Kidney tubule cell (primary cell): Measurements from ENCODE around the gene MSL1.
A peak's percentile ranks its signal among the peaks of the same experiment; 100 is the strongest.

Experiments
- DNase-seq: peaks from one replicate; pipeline ENCODE4 v3.0.0-alpha.2; 2018; ENCODE audit warnings: low spot score

MSL1 gene

DNA sequence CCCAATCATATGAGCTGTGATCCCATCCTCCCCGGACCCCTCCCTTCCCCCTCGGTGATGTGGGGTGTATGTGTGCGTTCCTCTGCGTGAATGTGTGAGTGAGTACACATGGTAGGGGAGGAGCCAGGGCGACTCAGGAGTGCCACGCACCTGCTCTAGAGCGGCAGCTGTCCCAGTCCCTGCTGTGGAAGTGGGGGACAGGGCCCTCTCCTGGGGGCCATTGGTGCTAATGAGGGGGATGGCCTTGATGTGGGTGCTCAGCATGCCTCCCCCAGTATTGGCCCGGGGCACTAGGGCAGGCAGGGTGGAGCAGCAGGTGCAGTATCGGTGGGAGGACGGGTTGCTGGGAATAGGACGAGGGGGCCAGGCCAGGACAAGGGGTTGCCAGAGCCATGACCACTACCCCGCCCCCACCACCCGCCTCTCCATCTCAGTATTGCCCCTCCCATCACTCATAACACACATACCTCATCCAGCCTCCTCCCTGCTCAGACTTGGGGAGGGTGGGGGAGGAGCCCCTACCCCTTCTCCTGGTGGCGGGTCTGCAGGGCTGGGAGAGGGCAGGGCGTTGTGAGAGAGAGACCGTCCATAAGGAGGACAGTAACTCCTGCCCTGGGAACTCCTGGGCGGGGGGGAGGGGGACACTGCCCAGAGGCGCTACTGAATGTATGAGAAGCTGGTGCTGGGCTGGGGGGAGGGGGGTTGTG is 29.9 kb upstream of the MSL1 start:
- DNase-seq, result no peak

DNA sequence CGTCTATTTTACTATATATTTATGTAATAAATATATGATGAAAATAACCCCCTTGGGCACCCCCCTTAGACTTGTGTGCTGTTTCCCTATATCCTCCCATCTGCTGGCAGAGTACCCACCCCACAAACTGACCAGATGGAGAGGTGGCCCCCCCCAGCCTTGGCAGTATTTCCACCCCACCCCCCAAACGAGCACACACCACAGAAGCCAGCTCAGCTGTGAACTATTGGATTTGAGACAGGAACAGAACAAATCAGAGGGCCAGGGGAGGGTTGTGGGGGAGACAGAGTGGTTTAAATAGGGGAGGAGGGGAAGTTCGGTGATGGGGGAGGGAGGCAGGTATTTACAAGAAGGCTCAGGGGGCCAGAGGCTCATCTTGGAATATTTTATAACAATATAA is 29.2 kb upstream of the MSL1 start:
- no peak for DNase-seq

DNA sequence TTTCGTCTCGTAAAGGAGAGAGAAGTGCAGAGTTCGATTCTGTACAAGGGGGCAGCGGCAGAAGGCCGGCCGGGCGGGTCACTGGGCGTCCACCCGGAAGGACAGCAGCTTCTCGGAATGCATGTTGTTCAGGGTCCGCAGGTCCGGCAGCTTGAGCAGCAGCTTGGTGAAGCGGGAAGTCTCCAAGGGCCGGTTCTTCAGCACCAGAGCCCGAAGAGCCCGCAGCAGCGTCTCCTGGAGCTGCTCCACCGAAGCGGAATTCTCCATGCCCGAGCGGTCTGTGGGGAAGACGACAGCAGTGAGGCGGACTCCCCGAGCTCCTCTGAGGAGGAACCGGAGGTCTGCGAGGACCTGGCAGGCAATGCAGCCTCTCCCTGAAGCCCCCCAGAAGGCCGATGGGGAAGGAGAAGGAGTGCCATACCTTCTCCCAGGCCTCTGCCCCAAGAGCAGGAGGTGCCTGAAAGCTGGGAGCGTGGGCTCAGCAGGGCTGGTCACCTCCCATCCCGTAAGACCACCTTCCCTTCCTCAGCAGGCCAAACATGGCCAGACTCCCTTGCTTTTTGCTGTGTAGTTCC is 28.7 kb upstream of the MSL1 start:
- DNase-seq, result no peak

DNA sequence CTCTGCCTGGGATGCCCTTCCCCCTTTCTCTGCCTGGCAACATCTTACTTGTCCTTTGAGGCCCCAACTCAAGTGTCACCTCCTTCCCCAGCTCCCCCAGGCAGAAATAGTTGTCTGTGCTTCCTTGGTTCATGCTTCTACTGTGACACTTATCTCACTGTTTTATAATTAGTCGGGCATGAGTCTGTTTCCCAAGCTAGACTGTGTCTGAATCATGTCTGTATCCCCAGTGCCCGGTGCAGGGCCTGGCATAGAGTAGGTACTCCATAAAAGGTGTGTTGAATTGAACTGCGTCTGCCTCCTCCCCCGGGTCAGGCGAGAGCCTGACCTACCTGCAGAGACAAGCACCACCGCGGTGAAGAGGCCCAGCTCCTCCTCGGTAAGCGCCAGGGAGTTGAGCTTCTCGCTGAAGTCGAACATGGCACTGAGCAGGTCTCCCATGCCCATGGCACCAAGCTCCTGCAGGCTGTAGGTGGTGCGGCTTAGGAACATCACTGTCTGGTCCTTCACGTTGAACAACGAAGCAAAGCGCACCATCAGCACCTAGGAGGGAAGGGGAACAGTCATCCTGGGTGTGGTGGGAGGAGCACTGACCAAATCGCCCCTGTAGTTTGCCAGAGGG is 28.1 kb upstream of the MSL1 start:
- peak; percentile 52 for DNase-seq

DNA sequence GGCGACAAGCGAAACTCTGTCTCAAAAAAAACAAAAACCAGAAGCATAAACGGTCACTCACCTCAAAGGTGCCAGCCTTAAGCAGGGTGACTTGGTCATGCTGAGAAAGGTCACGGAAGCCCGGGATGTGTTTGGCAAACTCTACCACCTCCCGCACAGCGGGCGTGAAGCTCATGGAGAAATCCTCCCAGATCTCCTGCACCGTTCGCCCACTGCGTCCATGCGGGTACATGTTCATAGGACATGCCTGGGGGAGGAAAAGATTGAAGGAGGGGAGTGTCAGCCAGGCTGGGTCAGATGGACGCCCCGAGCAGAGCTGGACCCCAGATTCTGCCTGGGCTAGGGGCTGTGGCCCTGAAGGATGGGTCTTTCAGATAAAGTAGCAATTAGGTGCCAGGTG is 26.9 kb upstream of the MSL1 start:
- no peak for DNase-seq

DNA sequence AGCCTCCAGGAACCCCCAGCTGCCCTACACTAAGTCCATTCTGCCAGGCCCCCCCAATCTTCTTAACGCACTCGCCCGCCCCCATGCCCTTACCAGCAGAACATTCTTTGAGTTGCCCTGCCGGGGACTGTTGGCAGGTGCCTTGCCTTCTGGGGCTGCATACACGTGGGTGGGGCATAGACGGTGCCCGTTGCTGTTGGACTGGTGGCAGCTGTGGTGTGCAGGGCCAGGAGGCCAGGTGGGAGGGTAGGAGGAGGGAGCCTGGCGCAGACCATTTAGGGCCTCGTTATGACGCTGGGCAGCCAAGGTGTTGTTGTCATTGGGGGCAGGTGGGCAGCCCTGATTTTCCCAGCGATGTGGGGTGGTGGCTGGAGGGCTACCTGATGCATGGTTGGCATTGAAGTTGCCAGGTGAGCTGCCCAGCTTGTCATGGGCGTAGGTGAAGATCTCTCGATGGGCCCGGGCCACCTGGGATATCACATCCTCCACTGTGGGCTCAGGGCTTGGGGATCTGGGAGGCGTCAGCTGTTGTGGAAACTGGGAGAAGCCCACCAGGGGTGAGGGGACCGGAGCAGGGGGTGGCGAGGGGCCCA is 26.3 kb upstream of the MSL1 start:
- DNase-seq, result no peak

DNA sequence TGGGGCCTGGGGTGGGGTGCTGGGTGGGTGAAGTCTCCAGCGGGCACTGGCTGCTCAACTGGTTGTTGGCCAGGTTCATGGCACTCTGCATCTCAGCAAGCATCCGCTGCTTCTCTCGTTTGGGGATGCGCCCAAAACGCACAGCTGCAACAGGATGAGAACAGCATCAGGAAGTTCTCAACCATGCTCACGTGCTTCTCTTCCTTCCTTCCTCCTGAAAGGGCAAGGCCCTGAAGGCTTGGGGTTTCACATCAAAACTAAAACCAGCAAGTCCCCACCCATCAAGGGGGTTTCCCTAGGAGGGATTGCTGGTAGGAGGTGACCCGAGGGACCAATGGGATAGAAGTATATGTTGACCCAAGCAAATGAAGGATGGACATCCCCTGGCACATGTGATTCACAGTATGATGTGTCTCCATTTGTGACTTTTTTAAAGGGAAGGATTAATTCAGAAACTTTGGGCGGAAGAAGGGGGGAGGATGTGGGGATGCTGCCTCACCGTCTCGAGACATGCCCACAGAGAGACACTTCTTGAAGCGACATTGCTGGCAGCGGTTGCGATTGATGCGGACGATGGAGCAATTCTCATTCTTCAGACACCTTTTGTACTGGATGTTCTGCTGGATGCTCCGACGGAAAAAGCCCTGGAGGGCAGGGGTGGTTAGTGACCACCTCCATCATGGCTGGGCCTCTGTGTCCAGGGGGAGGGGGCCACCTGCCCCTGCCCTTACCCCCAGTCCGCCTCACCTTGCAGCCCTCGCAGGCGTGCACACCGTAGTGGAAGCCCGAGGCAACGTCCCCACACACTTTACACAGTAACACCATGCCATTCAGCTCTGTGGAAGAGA is 25.6 kb upstream of the MSL1 start:
- DNase-seq, result peak; percentile 35

DNA sequence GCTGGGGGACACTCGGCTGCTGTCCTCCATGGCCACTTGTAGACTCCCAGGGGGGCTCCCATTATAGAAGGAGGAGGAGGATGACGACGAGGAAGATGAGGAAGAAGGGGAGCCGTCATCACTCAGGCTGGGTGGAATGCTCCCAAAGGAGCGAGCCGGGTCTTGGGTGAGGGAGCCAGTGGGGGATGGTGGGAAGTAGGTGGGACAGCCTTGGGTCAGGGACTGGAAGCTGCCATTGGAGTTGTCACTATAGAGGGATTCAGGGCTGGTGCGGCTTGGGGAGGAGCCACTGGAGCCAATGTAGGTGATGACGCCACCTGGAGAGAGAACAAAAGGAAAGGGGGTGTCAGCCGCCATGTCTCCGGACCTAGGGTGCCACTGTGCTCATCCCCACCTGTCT is 24.7 kb upstream of the MSL1 start:
- DNase-seq, result no peak

DNA sequence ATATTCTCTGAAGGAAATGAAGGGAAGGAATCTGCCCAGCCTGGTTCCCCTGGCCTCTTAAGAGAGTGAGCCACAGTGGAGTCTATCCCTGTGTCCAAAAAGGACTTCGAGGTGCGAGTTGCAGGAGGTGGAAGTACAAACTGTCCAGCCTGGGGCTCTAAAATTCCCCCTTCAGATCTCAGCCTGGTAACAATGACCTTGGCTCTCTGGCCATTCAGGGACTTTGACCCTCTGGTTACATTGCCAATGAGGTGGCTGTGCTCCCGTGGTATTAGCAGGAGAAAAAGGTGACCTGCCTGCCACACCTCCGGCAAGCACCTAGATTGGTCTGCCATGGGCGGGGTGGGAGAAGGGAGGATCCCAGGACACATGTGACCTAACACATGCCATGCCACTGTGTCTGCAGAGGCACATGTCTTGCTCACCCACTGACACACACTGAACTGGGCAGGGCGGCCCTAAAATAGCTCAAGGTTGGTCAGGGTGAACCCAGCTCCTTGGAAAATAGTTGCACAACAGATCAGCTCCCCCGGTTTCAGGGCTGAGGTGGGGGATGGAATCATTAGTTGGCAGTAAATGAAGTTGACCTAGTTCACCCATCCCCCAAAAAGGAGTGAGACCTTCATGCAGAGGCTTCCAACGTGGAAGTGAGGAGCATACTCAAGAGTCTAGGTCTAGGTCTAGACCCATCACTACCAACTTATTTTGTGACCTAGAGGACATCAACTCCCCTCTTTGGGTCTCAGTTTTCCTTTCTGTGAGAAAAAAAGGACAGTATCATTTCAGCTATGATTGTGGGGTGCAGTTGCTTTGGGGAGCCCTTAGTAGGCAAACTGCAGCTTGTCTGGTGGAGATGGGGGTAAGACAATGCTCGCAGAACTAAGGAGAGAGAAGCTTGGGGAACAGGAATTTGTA is 23.6 kb upstream of the MSL1 start:
- DNase-seq, result peak; percentile 91

DNA sequence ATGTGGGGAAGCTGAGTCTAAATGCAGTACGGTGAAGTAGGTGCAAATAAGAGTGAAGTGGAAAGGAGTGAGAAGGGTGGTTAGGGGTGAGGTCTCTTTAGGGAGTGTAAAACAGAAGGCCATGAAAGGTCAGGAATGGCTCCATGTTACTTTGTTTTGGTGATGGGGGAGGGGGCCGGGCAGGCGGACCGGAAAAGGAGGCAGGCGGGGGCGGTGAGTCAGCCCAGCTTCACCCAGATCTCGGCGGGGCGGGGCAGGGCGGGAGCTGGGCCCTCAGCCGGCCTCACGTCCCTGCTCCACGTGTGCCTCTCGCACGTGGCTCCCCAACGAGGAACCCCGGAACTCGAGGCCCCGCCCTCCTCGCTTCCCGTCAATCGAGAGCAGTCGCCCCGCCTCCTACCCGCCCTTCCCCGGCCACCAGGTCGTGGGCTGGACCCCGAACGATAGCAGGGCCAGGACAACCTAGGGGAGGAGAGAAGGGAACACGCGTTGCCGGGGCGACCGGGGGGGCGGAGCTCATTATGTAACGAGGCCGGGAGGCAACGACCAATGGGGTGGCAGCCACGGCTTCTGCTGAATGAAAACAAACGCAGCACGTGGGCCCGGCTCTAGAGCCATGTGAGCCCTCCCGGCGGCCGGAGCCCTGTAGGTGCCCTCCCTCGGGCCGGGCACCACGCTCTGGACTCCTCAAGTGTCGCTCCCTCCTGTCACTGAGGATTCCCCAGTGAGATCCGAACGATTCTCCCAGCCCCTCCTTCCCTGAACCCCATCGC is 22.7 kb upstream of the MSL1 start:
- peak; percentile 99 for DNase-seq

DNA sequence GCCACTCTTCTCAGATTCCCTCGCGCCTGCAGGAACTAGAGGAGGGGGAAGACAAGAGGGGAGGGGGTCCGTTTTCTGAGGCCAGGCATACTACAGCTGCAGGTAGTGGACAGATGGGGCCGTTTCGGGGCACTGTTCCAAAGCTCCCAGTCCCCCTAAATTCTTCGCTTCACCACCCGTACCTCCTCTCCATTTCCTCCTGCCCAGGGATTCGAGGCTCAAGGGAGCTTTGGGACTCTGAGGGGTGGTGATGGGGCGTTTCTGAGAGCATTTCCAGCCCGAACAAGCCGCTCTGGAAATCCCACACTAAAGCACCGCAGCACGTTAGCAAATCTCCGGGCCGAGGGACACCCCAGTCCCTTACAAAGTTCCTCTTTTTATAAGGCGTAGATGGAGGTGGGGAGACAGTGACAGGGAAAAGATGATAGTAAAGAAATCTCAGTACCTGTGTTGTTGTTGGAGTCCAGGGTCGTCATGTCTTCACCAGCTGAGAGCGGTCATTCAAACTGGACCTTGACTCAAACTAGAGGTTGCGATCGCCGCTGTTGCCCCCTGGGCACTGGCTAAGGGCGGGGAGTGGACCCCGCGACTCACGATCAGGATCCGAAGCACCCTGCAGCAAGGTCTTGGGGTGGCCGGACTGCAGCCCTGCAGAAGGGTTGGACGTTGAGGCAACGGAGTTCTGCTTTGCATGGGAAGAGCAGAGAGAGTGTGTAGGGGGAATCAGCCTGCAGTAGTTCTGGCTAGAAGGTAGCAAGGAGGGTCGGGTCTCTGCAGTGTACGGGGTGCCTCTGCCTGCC is 22.0 kb upstream of the MSL1 start:
- no peak for DNase-seq

DNA sequence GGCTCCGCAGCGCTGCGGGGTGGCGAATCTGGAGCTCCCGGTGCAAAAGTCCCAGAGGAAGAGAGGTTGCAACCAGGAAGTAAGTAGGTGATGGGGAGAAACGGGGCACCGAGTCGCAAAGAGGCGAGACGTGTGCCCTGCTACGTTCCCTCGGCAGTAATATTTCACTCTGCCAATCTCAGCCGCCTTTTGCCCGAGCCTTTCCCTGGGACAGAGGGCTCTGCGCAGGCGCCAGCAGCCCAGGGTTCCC is 21.4 kb upstream of the MSL1 start, which contains the start of gene NR1D1:
Gene NR1D1, minus strand, starts transcription at position 171 of the 250 bp plus-strand sequence. CDS start 495 bp downstream, outside the sequence.
- DNase-seq, result no peak

DNA sequence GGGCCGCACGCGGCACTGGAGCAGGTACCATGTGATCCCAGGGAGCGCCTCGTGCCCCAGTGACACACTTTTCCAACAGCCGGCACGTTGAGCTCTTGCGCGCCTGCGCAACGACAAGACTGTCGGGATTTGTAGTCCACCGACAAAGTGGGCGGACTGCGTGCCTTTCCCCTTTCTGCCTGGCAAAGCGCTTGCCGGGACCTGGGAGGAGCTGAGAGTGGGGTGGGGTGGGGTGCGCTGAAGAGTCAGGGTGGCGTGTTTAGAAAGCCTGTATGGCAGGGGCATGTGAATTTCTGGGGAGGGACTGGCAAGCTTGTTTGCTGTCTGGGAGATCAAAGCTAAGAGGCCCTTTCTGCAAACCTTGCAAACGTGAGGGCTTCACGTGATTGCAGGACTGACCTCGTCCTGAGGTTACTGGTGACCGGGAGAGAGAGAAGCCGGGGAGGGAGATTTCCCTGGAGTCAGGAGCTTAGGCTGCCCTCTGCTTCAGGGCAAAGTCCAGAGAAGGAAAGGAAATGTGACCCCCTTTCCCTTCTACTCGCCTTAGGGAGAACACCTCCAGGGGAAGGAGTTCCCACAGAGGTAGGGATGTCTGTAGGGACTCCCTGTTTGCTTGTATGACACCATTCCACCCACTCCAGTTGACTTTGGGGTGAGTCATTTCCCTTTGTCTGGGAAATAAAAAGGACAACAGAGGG is 21.0 kb upstream of the MSL1 start:
- DNase-seq, result peak; percentile 99

DNA sequence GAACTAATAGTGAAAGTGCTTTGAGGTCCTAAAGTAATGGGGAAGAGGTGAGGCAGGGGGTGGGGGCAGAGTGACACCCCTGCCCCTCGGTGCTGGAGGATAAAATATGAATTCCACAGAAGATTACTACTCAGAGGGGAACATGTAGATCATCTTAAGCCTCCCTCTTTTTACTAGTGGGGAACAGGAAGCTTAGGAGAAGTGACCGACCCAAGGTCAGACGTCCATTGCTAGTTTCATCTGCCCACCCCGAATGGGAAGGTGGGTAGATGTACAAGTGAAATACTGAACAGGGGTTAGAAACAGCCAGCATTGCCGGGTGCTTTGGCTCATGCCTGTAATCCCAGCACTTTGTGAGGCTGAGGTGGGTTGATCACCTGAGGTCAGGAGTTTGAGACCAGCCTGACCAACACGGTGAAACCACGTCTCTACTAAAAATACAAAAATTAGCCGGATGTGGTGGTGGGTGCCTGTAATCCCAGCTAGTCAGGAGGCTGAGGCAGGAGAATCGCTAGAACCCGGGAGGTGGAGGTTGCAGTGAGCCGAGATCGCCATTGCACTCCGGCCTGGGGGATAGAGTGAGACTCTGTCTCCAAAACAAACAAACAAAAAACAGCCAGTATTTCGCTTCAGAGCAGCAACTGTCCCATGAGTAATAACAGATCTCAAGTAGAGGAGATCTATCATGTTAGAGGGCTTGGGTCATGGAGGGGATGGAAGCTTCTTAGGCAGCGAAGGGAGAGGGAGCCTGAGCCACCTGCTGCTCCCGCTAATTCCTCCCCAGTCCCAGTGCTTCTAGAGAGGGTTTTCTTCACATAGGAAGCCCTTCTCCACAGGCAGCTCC is 20.2 kb upstream of the MSL1 start:
- no peak for DNase-seq

DNA sequence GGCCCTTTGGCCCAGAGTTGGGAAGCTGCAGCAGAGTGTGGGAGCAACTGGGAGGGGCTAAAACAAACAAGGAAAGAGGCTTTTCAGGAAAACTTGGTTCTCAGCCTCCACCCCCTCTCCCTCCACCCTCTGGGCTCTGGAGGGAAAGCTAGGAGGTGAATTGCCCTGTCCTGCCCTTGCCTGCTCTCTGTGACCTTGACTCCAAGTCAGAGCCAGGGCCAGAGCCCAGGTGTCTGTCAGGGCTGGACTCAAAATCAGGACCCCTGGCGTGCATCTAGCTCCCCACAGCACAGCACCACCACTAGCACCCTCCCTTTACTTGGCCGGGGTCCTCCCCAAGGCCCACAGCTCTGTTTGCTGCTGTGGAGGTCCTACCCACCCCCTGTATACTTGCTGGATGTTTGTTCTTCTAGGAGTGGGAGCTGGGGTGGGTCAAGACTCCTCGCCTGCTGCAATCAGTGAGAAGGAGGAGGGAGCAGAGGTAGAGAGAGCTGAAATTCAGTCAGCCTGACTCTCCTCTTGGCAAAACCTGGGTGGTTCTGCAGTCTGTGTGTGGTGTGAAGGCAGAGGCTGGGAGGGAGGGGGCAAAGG is 18.6 kb upstream of the MSL1 start:
- no peak for DNase-seq

DNA sequence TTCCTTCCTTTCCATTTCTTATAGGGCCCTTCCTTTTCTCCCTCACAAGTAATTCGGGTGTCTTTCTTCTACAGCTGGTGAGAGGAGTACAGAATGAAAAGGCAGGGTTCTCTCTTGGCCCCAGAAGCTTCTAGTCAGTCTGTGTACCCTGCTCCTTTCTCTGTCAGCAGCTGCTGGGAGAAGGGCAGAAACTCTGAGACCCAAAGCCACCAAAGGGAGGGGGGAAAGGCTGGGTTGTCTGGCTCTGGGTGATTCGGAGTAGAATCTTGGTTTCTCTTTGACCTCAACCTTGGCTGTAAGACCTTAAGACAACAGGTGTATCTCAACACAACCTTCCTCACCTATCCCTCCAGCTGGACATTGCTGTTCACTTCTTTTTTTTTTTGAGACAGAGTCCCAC is 18.1 kb upstream of the MSL1 start:
- no peak for DNase-seq

DNA sequence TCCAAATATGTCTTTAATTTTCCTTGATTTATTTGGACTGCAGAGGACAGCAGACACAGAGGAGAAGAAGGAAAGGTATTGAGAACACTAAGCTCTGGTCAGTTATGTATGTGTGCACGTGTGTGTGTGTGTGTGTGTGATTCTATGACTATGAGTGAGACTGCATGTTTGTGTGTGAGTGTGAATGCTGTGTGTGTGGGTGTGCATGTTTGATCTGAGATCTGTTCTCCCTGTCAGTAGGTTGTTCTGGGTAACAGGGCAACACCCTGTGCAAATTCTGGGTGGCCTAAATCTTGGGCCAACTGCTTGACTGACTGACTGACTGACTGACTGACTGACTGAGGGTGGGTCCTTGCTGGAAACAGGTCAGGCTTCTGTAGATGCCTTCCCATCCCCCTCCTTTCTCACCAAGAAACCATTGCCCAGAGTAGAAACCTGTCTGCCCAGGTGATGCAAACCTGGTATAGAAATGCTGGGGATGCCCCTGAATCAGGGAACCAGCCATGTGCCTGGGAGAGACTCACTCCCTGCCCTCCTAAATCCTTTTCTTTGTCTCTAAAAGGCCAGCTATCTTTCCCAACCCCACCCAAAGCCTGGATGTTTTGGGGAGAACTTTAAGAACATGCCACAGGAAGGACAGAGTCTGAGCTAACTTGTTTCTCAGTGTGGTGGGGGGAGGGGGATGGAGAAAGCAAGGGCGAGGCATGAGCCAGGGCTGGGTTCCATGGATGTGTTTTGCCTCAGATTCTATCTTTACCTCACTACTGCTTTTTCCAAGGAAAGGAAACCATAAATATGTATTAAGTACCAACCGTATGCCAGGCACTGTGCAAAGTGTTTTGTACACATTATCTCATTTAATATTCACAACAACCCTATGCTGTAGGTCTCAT is 16.9 kb upstream of the MSL1 start:
- DNase-seq, result no peak
